ENCODE results near the gene CTSK.
"Not testable (repeated sequence)": the region's sequence is repeated elsewhere in the genome, so short reads cannot be mapped to it uniquely, and the experiment has no call there.

CTSK gene

DNA sequence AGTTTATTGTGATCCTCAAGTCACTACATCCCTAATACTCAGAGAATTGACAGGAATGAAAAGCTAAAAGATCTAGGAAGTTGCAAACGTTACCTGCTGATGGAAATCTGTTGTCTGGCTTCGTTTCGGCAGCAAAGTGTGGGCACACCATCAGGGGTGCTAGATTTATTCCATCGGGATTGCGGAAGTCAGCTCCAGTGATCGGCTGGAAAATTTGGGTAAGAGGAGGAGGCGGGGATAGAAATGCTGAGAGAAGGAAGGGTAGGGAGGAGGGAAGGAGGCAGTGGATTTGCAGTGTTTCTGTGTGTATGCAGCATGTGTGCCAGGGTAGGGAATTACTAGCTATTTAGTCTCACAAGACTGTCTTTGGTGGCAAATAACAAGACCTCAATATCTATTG lies at the start of gene CTSK:
Gene CTSK, minus strand, starts transcription at position 140 of the 400 bp plus-strand sequence. CDS start 1,455 bp downstream, outside the sequence.
- peak; percentile 65 for DNase-seq

DNA sequence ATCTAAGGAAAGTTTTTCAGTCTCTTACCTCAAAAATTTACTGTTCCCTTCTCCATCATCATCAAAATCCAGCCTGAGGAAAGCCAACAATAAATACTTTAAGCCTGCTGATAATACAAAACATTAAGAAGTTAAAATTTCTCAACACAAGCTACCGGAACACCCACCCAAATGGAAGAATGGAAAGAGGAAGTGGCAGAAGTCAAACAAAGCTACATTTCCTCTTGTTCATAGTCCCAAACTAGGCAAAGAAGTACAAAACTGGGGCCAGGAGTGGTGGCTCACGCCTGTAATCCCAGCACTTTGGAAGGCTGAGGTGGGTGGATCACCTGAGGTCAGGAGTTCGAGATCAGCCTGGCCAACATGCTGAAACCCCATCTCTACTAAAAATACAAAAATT lies 44.7 kb upstream of the CTSK start:
- not testable (repeated sequence) for DNase-seq

DNA sequence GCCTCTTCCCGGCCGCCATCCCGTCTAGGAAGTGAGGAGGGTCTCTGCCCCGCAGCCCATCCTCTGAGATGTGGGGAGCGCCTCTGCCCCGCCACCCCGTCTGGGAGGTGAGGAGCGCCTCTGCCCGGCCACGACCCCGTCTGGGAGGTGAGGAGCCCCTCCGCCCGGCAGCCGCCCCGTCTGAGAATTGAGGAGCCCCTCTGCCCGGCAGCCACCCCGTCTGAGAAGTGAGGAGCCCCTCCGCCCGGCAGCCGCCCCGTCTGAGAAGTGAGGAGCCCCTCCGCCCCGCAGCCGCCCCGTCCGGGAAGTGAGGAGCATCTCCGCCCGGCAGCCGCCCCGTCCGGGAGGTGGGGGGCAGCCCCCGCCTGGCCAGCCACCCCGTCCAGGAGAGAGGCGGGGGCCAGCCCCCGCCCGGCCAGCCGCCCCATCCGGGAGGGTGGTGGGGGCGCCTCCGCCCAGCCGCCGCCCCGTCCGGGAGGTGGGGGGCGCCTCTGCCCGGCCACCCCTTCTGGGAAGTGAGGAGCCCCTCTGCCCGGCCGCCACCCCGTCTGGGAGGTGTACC lies 42.8 kb upstream of the CTSK start:
- DNase-seq: not testable (repeated sequence)

DNA sequence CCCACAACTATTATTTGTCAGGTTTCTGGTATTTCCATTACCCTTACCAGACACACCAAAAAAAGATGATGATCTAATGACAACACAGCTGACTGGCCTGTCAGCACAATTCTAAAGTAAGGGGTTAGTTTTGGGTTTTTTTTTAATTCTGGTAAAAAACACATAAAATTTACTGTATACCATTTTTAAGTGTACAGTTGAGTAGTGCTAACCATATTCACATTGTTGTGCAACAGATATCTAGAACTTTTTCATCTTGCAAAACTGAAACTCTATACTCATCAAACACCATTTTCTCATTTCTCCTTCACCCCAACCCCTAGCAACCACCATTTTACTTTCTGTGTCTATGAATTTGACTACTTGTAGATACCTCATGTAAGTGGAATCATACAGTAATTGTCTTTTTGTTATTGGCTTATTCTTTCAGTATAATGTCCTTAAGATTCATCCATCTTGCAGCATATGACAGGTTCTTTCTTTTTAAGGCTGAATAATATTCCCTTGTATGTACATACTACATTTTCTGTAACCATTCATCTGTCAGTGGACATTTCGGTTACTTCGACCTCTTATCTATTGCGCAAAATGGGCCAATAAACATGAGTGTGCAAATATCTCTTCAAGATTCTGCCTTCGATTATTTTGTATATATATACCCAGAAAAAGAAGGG lies 38.5 kb upstream of the CTSK start:
- DNase-seq: no peak

DNA sequence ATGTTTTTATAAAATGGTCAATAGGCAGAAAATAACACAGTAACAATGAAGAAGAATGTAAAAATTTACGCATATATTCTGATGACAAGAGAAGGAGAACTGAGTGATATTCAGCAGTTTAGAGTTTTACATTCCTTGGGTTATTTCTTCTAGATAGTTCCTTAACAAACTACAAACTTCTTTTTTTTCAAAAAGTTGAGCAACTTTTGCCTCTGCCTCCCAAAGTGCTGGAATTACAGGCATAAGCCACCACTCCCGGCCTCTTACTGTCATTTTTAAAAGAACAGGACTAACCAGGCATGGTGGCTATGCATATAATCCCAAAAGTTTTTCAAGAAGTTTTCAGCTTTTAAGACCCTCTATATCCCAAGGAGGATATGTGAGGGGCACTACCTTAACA lies 35.4 kb upstream of the CTSK start:
- DNase-seq: no peak

DNA sequence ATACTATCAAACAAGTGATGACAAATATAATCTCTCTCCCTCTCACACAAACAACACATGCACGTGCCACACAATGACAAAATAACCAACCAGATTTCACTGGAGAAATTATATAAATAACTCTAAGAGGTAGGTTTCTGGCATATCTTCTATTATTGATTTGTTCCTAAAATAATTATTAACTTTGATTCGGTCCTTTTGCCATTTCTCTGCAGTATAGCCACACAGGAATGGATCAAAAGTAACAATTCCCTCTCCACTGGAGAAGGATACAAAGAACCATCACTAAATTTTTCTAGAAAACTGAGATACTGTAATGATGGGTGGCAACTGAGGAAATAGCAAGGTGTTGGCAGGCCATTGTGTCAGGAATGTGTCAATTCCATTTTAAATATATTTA lies 34.9 kb upstream of the CTSK start:
- no peak for DNase-seq

DNA sequence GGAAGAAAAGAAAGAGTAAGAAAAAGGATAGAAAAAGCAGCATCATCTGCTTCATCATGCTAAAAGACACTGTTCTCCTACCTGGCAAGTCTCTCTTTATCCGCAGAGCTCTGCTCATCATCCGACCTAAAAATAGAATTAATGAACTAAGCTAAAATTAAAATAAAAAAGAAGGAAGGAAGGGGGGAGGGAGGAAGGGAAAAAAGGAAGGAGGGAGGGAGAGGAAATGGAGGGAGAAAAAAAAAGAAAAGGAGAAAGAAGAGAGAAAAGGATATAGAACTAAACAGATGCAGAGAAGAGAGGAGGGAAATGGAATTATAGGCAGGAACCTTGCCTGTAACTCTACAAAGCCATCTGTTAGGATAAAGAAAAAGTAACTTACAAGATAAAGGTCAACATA lies 34.3 kb upstream of the CTSK start:
- DNase-seq: no peak

DNA sequence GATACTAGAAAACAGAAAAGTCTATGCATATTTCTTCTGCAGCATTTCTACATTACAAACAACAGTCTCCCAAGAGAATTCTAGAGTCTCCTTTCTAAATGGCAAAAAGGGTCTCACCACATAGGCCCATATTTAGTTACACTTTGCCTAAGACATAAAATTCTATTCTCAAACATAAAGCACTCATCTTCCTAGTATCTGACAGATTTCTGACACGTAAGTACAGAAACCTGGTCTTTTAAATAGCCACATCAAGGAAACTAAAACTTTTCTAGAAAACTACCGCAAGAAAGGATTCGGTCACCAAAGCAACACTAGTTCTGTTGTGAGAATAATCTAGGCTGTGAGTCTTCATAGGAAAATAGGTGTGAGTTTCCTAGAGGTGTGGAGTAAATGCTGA lies 33.6 kb upstream of the CTSK start:
- no peak for DNase-seq

DNA sequence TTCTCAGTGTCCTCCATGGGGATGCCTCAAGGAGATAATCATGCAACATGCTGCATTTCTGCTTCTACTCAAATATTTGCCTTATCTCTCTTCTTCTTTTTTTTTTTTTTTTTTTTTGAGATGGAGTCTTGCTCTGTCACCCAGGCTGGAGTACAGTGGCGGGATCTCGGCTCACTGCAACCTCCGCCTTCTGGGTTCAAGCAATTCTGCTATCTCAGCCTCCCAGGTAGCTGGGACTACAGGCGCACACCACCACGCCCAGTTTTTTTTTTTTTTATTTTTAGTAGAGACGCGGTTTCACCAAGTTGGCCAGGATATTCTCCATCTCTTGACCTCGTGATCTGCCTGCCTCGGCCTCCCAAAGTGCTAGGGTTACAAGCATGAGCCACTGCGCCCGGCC lies 32.8 kb upstream of the CTSK start:
- not testable (repeated sequence) for DNase-seq

DNA sequence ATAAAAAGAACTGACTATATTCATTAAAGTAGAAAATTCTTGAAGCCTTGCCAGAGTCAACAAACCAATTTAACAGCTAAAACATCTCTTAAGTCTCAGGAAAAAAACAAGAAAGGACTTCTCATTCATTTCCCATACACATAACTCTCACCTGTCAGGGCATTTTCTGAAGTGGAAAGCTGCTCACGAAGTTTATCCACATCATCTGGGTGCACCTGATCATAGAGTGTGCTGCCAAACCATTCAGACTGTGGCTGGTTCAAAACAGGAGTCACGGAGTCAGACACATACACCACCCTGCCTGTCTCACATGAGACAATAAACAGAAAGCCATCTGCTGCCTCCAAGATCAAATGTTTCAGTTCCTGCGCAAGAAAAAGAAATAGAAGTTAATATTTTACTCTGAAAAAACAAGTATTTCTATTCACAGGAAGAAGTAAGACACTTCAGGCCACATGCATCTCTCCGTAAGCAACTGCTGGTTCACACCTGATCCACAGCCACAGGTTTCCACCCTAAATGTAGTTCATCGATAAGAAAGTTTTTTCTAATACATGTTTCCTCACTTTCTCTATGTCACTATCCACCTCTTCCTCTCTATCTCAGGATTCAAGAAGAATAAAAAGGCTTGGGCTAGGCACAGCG lies 28.2 kb upstream of the CTSK start:
- no peak for DNase-seq

DNA sequence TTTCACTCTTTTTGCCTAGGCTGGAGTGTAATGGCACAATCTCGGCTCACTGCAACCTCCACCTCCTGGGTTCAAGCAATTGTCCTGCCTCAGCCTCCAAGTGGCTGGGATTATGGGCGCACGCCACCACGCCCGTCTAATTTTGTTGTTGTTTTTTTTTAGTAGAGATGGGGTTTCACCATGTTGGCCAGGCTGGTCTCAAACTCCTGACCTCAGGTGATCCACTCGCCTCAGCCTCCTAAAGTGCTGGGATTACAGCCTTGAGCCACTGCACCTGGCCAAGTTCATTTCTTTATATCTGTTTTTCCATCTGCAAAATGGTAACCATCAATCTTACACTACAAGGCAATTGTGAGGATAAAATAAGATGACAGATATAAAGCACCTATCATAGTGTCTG lies 25.9 kb upstream of the CTSK start:
- DNase-seq: not testable (repeated sequence)

DNA sequence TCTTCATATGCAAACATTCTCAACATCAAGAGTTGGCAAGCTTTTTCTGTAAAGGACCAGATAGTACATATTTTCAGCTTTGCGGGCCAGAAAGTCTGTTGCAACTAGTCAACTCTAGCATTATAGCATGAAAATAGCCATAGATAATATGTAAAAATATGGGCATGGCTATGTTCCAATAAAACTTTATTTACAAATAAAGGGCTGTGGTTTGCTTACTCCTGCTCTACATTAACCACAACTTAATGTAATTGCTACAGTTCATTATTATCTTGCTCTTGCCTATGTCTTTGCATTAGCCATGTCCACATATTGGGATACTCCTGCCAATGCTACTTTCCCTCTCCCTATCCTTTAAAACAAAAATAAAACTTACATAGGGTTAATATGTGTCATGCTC lies 24.5 kb upstream of the CTSK start:
- DNase-seq: no peak

DNA sequence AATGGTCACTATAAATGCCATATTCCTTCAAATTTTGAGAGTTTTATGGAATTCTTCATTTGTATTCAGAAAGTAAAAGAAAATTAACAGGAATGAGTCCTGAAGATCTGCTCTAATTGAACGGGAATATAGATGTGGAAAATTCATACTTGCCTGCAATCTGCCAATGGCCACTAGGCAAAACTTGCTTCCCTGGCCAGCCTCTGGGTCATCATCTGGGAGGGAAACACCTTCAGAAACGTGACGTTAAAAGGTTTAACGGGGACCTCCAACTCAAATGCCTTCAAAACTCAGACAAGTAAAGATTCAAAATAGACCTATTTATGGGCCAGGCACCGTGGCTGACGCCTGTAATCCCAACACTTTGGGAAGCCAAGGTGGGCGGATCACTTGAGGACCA lies 21.7 kb upstream of the CTSK start:
- DNase-seq: no peak

DNA sequence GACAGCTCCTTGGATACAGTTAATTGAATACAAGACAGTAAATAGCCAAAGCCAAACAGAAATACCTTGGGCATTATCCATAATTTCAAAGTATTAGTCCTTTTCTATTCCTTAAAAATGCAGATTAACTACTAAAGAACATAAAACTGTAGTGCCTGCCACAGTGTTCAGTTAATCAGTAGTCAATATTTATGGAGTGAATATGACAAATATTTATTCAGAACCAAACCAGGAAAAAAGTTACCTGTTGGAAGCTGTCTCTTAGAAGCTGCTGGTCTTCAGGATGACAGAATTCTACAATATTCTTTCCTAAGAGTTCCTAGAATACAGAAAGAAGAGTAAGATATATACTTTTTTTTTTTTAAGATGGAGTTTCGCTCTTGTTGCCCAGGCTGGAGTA lies 18.2 kb upstream of the CTSK start:
- DNase-seq: no peak

DNA sequence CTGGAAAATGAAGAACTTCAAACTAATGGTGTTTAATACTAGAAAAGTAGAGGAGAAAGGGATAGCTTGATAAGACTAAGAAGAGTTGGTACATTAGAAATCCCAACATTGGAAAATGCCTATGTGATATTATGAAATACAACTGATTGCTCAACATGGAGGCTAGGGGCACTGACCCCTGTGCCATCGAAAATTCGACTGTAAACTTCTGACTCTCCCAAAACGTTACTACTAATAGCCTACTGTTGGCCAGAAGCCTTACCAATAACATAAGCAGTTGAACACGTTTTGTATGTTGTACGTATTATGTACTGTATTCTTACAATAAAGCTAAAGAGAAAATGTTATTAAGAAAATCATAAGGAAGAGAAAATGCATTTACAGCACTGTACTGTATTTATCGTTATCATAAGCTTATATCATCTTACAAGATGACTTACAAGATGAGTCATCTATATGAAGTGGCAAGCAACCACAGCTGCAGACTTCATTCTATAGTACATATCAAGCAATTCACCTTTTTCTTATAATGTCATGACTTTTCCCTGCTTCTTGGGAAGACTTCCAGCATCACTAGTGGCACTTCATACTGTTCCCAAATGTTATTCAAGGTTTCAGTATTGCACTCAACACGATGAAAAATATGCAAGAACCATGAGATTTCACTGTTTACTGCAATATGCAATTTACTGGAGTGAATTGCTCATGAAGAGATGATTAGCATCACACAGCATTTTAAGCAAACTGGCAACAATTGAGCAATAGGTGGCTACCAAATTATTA lies 12.9 kb upstream of the CTSK start:
- no peak for DNase-seq

DNA sequence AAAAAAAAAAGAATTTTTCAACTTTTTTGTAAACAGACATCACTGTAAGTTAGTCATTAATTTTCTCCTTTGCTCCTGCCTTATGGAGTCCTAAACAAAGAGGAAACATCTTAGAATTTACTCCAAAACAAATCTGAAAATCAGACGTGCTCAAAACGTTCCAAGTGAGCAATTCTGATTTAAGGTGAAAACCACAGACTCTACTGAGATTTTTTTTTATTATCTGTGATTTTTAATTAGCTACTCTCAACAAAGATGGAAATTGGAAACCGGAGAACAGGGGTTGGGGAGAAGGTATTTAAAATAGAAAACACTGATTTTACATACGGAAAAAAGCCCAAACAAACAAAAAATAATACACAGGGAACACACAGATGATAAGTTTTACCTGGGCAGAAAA lies 7.8 kb upstream of the CTSK start:
- DNase-seq: no peak

DNA sequence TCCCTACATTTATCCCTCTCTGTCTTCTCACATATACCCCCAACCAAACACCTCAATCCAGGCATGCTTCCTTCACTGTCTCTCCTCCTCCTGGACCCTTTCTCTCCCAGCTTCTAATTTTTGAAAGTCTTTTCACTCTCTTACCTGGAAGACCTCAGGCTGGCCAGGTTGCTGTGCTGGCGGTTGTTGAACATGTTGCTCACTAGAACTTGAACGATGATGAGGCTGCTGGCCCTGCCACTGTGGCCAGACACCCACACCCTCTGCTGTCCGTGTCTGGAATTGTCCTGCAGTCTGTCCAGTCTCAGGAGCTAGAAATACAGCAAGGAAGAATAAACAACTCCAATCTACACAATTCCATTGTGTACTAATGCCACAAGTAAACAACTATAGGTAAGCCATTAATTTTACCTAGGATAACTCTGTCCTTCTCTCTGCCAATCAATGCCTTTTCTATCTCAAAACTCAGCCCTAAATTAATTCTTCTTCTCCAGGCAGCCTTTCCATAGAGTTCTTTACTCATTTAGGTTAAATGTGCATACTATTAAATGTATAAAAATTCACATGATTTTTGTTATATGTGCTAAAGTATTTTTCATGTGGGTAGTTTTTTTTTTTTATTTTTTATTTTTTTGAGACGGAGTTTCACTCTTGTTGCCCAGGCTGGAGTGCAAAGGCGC lies 5.1 kb upstream of the CTSK start:
- DNase-seq: peak; percentile 76

DNA sequence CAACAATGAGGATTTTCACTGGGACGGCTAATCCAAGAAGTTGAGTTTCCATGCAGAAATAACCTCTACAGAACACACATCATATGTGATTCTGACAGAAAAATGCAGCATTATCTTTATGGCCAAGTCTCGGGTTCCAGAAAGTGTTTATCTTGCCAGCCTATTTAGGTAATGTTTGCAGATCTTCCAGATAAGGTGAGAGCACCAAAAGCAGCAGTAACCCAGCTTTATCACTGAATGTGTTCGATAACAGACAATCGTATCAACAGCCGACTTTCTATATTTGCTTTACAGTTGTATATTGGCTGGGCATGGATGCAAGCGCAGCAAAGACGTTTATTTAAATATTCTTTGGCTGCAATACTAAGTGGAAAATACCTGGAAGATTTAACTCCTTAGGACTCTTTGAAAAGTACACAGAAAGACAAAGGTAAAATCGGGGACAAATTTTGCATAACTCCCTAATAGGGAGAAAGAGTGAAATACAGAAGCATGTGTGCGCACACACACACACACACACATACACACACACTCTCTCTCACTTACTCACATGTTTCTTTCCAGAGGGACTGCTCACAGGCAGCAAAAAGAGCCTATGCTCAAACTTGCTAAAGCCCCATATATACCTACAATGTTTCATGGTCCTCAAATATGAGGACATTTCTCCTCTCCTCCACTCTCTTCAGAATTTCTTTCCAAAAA lies 3.0 kb upstream of the CTSK start:
- DNase-seq: no peak

DNA sequence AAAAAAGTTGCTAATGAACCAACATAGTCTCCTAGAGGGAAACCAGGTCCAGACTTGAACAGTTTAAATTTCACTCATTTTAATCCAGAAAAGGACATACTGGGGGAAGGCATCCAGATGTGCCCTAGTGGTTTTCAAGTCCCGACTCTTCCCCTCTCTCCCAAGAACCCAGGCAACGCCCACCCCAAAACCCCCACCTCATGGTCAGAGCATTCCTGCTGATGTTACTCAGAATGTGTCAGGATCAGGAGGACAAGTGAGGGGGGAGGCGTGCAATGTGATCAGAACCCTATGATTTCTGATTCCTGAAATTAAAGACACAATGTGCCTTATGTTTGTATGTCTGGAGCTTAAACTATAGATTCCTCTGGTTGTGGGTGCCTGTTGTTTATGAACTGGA lies 1.6 kb upstream of the CTSK start:
- DNase-seq: no peak

DNA sequence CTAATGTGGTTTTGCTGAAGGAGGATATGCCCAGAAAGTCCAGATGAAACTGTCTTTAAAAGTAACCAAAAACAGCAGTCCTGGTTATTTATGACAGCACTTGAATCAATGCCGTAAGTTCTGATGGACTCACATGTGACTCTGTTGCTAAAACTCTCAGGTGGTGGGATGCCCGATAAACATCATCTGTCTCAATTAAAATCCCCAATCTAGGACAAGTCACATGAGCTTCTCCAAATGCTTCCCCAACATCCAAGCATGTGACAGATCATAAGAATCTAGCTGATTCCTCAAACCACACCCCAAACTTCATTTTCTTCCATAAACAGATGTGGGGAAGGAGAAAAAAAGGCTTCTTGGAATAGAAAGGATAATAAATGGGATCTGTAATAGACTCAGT lies 786 bp upstream of the CTSK start:
- no peak for DNase-seq

DNA sequence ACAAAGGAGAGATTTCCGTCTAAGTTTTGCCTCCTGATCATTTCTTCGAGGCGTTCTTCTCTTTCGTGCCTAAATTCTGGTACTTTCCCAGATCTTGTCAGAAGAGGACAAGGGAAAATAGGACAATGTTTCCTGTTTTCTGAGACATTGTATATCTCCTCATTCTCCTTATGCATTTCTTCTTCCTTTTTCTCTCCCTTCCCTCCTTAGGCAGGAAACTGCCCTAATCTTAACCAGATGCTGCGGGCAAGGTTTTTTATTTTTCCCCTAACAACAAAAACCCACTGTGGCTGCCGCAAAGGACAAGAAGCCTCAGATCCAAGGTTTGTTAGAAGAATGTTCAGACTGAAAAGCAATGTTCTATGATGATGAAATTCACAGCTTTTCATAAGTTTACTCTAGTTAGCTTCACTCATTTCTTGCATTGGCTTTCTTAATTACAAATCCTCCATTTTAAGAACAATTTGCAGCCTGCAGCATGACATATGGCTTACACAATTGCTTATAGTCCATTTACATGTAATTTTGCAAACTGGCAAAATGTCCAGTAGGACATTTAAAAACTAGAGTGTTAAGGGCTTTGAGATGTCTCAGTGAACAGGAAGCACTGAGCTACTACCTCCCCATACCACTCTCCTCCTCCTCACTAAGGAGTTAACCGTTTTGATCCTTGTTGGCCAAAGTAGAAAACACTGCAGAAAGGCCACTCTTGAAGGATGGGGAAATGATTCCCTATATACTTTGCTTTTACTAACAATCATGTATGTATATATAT lies 624 bp downstream of the CTSK start:
- DNase-seq: peak; percentile 27

DNA sequence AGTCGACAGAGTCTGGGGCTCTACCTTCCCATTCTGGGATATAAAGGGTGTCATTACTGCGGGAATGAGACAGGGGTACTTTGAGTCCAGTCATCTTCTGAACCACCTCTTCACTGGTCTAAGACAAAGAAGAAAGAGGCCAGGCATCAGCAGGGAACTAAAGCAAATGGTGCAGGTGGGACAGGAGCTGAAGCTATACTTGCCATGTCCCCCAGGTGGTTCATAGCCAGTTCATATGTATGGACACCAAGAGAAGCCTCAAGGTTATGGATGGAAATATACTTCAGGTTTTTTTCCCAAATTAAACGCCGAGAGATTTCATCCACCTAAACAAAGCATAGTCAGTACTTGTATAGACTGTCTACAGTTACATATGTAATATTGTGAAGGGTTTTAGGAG lies 2.2 kb downstream of the CTSK start:
- no peak for DNase-seq

Measured in right hindlimb (tissue), 1 donor.